ENCODE results near the gene ATG14.

GRCh38 chr14:55350461-55350860 lies 61.2 kb downstream of the ATG14 start:
- TF ChIP-seq POLR2AphosphoS5 (IDR thresholded peaks at IDR 0.05; ENCODE audit: borderline replicate concordance, low read depth, low read length) (no peak), EZH2 (IDR thresholded peaks at IDR 0.05) (no peak)
